H1 (cell line): ENCODE data around the gene VIPR1.

Experiments
- CREB1 ChIP-seq: IDR thresholded peaks from 2 replicates; pipeline ENCODE4 v1.6.1; 2012; ENCODE audit warnings: inconsistent platforms
- EZH2 ChIP-seq: fragments of 200-600 bp; sonication (generic); IDR thresholded peaks from 2 replicates; pipeline ENCODE4 v1.7.1; 2012; ENCODE audit warnings: low read depth, mild to moderate bottlenecking, moderate library complexity, low read length, inconsistent platforms; ENCODE audit not compliant: severe bottlenecking
- KDM1A ChIP-seq: fragments of 200-600, 300-600 bp; sonication (generic); IDR thresholded peaks from 2 replicates; pipeline ENCODE4 v1.7.1; 2016; ENCODE audit warnings: mild to moderate bottlenecking, low read length, borderline replicate concordance
- RXRA ChIP-seq: IDR thresholded peaks from 2 replicates; pipeline ENCODE4 v1.6.1; 2011; ENCODE audit warnings: low read depth, mild to moderate bottlenecking, low read length, moderate library complexity; ENCODE audit not compliant: insufficient read depth
- SIX5 ChIP-seq: IDR thresholded peaks from 2 replicates; pipeline ENCODE4 v1.6.1; 2011; ENCODE audit warnings: mild to moderate bottlenecking, low read depth, low read length
- SP2 ChIP-seq: IDR thresholded peaks from 2 replicates; pipeline ENCODE4 v1.6.1; 2012; ENCODE audit warnings: mild to moderate bottlenecking, low read length, inconsistent platforms
- TF ChIP-seq, protein P1 (sequence below), 3 experiments: IDR thresholded peaks; 1 replicate in 2 of 3; 2 replicates in 1 of 3; pipeline versions ENCODE4 v1.5.1 to v1.6.1; 2011; ENCODE audit warnings: low read length in 3 of 3, mild to moderate bottlenecking in 3 of 3, inconsistent platforms in 2 of 3, low read depth in 1 of 3, moderate library complexity in 1 of 3; ENCODE audit not compliant: insufficient read depth in 1 of 3; ENCODE audit errors: control extremely low read depth in 1 of 3

- TF ChIP-seq EZH2 = no peak
- TF ChIP-seq, protein P1, sequence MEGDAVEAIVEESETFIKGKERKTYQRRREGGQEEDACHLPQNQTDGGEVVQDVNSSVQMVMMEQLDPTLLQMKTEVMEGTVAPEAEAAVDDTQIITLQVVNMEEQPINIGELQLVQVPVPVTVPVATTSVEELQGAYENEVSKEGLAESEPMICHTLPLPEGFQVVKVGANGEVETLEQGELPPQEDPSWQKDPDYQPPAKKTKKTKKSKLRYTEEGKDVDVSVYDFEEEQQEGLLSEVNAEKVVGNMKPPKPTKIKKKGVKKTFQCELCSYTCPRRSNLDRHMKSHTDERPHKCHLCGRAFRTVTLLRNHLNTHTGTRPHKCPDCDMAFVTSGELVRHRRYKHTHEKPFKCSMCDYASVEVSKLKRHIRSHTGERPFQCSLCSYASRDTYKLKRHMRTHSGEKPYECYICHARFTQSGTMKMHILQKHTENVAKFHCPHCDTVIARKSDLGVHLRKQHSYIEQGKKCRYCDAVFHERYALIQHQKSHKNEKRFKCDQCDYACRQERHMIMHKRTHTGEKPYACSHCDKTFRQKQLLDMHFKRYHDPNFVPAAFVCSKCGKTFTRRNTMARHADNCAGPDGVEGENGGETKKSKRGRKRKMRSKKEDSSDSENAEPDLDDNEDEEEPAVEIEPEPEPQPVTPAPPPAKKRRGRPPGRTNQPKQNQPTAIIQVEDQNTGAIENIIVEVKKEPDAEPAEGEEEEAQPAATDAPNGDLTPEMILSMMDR (IDR thresholded peaks at IDR 0.05; ENCODE audit: control extremely low read depth in 1 of 3, insufficient read depth in 1 of 3, low read depth in 1 of 3, low read length in 3 of 3) = peak; percentile 90 to 96 (median 91)
- no peak for TF ChIP-seq SP2
- no peak for TF ChIP-seq RXRA
- TF ChIP-seq KDM1A = no peak
- no peak for TF ChIP-seq CREB1
- no peak for TF ChIP-seq SIX5
These were observed 45.0 kb downstream of the VIPR1 start for GRCh38 chr3:42547401-42547945.
